HG03025 (cell line): Measurements from ENCODE around the gene PIAS2.

Experiments used
- ATAC-seq: cut with Tn5 transposase; IDR thresholded peaks from one replicate; pipeline ENCODE4 v1.9.1; 2021; ENCODE audit warnings: mild to moderate bottlenecking, moderate library complexity; ENCODE audit not compliant: unreplicated experiment, low FRiP score

PIAS2 gene

GRCh38 chr18:46770708-46771107, 146.6 kb downstream of the PIAS2 start:
- no peak for ATAC-seq

GRCh38 chr18:46768166-46768921, 149.0 kb downstream of the PIAS2 start:
- ATAC-seq = no peak

GRCh38 chr18:46767217-46767616, 150.1 kb downstream of the PIAS2 start:
- ATAC-seq = no peak

GRCh38 chr18:46764586-46764985, 152.7 kb downstream of the PIAS2 start:
- no peak for ATAC-seq

GRCh38 chr18:46761059-46761769, 156.1 kb downstream of the PIAS2 start:
- no peak for ATAC-seq

- ATAC-seq = no peak
Observed at GRCh38 chr18:46759890-46760289, 157.4 kb downstream of the PIAS2 start.

GRCh38 chr18:46756559-46757201, 160.6 kb downstream of the PIAS2 start, which contains the start of gene ST8SIA5:
TSS of gene ST8SIA5 (minus strand) at chr18:46757053. CDS start at chr18:46756508, 545 bp downstream.
- ATAC-seq = no peak

- no peak for ATAC-seq
Observed at GRCh38 chr18:46756025-46756558, 161.2 kb downstream of the PIAS2 start.

GRCh38 chr18:46755315-46756024, 161.8 kb downstream of the PIAS2 start:
- no peak for ATAC-seq

- ATAC-seq = no peak
Observed at GRCh38 chr18:46754661-46755292, 162.5 kb downstream of the PIAS2 start.

- no peak for ATAC-seq
Observed at GRCh38 chr18:46754188-46754587, 163.1 kb downstream of the PIAS2 start.
